ENCODE measurements around the gene SLX4IP. TPM values are rescaled to one million over a fixed set of nuclear protein-coding genes. Genes with fewer than 3 reads are reported as not detected.

Gene SLX4IP
- total RNA-seq, 1 experiment from 2014 or later = 7.4 TPM

DNA sequence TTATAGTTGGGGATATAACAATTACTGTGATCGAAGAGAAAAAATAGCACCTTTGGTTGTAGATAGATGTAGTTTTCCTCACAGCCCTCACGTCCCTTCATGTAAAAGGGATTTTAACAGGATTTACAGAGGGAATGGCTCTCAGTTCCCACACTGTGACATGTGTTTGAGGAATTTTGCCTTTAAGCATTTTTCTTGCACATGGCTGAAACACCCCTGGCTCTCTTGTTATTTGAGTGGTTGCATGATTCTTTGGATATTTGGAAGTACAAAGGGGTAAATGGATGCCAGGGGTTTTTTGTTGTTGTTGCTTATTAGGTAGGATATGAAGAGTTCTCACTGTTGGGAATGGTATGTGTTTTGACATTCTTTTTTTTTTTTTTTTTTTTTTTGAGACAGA, 190.5 kb downstream of the SLX4IP start (continued):
- TF ChIP-seq, protein P1, sequence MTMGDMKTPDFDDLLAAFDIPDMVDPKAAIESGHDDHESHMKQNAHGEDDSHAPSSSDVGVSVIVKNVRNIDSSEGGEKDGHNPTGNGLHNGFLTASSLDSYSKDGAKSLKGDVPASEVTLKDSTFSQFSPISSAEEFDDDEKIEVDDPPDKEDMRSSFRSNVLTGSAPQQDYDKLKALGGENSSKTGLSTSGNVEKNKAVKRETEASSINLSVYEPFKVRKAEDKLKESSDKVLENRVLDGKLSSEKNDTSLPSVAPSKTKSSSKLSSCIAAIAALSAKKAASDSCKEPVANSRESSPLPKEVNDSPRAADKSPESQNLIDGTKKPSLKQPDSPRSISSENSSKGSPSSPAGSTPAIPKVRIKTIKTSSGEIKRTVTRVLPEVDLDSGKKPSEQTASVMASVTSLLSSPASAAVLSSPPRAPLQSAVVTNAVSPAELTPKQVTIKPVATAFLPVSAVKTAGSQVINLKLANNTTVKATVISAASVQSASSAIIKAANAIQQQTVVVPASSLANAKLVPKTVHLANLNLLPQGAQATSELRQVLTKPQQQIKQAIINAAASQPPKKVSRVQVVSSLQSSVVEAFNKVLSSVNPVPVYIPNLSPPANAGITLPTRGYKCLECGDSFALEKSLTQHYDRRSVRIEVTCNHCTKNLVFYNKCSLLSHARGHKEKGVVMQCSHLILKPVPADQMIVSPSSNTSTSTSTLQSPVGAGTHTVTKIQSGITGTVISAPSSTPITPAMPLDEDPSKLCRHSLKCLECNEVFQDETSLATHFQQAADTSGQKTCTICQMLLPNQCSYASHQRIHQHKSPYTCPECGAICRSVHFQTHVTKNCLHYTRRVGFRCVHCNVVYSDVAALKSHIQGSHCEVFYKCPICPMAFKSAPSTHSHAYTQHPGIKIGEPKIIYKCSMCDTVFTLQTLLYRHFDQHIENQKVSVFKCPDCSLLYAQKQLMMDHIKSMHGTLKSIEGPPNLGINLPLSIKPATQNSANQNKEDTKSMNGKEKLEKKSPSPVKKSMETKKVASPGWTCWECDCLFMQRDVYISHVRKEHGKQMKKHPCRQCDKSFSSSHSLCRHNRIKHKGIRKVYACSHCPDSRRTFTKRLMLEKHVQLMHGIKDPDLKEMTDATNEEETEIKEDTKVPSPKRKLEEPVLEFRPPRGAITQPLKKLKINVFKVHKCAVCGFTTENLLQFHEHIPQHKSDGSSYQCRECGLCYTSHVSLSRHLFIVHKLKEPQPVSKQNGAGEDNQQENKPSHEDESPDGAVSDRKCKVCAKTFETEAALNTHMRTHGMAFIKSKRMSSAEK (CRISPR knock-in tag; IDR thresholded peaks at IDR 0.05; ENCODE audit: borderline replicate concordance) = no peak
- TF ChIP-seq, protein P2, sequence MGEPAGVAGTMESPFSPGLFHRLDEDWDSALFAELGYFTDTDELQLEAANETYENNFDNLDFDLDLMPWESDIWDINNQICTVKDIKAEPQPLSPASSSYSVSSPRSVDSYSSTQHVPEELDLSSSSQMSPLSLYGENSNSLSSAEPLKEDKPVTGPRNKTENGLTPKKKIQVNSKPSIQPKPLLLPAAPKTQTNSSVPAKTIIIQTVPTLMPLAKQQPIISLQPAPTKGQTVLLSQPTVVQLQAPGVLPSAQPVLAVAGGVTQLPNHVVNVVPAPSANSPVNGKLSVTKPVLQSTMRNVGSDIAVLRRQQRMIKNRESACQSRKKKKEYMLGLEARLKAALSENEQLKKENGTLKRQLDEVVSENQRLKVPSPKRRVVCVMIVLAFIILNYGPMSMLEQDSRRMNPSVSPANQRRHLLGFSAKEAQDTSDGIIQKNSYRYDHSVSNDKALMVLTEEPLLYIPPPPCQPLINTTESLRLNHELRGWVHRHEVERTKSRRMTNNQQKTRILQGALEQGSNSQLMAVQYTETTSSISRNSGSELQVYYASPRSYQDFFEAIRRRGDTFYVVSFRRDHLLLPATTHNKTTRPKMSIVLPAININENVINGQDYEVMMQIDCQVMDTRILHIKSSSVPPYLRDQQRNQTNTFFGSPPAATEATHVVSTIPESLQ (CRISPR knock-in tag; IDR thresholded peaks at IDR 0.05) = no peak
- TF ChIP-seq, protein P3, sequence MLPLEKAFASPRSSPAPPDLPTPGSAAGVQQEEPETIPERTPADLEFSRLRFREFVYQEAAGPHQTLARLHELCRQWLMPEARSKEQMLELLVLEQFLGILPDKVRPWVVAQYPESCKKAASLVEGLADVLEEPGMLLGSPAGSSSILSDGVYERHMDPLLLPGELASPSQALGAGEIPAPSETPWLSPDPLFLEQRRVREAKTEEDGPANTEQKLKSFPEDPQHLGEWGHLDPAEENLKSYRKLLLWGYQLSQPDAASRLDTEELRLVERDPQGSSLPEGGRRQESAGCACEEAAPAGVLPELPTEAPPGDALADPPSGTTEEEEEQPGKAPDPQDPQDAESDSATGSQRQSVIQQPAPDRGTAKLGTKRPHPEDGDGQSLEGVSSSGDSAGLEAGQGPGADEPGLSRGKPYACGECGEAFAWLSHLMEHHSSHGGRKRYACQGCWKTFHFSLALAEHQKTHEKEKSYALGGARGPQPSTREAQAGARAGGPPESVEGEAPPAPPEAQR (CRISPR knock-in tag; IDR thresholded peaks at IDR 0.05) = no peak
- TF ChIP-seq, protein P4, sequence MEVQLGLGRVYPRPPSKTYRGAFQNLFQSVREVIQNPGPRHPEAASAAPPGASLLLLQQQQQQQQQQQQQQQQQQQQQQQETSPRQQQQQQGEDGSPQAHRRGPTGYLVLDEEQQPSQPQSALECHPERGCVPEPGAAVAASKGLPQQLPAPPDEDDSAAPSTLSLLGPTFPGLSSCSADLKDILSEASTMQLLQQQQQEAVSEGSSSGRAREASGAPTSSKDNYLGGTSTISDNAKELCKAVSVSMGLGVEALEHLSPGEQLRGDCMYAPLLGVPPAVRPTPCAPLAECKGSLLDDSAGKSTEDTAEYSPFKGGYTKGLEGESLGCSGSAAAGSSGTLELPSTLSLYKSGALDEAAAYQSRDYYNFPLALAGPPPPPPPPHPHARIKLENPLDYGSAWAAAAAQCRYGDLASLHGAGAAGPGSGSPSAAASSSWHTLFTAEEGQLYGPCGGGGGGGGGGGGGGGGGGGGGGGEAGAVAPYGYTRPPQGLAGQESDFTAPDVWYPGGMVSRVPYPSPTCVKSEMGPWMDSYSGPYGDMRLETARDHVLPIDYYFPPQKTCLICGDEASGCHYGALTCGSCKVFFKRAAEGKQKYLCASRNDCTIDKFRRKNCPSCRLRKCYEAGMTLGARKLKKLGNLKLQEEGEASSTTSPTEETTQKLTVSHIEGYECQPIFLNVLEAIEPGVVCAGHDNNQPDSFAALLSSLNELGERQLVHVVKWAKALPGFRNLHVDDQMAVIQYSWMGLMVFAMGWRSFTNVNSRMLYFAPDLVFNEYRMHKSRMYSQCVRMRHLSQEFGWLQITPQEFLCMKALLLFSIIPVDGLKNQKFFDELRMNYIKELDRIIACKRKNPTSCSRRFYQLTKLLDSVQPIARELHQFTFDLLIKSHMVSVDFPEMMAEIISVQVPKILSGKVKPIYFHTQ (CRISPR knock-in tag; IDR thresholded peaks at IDR 0.05) = no peak
- no peak for TF ChIP-seq ESRRA (CRISPR knock-in tag; IDR thresholded peaks at IDR 0.05; ENCODE audit: borderline replicate concordance)
- no peak for TF ChIP-seq SP1 (CRISPR knock-in tag; conservative IDR thresholded peaks at IDR 0.05)
- TF ChIP-seq, protein P5, sequence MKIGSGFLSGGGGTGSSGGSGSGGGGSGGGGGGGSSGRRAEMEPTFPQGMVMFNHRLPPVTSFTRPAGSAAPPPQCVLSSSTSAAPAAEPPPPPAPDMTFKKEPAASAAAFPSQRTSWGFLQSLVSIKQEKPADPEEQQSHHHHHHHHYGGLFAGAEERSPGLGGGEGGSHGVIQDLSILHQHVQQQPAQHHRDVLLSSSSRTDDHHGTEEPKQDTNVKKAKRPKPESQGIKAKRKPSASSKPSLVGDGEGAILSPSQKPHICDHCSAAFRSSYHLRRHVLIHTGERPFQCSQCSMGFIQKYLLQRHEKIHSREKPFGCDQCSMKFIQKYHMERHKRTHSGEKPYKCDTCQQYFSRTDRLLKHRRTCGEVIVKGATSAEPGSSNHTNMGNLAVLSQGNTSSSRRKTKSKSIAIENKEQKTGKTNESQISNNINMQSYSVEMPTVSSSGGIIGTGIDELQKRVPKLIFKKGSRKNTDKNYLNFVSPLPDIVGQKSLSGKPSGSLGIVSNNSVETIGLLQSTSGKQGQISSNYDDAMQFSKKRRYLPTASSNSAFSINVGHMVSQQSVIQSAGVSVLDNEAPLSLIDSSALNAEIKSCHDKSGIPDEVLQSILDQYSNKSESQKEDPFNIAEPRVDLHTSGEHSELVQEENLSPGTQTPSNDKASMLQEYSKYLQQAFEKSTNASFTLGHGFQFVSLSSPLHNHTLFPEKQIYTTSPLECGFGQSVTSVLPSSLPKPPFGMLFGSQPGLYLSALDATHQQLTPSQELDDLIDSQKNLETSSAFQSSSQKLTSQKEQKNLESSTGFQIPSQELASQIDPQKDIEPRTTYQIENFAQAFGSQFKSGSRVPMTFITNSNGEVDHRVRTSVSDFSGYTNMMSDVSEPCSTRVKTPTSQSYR (CRISPR knock-in tag; IDR thresholded peaks at IDR 0.05) = no peak
- TF ChIP-seq ZNF219 (CRISPR knock-in tag; IDR thresholded peaks at IDR 0.05; ENCODE audit: borderline replicate concordance) = no peak
- TF ChIP-seq RORB (CRISPR knock-in tag; IDR thresholded peaks at IDR 0.05) = no peak
- TF ChIP-seq TEAD4 (CRISPR knock-in tag; IDR thresholded peaks at IDR 0.05) = no peak

DNA sequence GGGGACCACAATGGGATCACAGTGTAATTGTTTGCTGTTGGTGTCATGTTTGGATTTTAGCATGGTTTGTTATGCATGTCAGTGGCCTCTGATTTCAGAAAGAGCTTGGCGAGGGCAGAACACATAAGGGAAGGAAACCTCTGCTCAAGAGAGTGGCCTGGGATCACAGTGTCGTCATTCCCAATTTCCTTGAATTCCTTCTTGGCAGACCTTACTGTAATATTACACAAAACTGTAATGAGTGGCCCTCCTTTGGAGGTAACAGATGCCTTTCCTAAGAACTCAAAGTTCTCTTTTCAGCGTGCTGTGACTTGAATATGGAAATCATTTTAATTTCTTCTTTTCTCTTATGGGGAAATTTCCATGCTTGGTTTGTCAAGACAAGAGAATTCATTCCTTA, 191.8 kb downstream of the SLX4IP start:
- ATAC-seq = no peak
- H3K27me3 Mint-ChIP-seq (ENCODE audit: low read depth) = no peaks in the 10 kb centered on the region
- H3K4me3 Mint-ChIP-seq = no peak overlapping the region
- H3K4me1 Mint-ChIP-seq = peaks cover 54% of the 10 kb centered on the region
- POLR2A ChIA-PET = no interaction called here
- DNase-seq (ENCODE audit: low spot score) = no peak
- no peak overlapping the region for H3K27ac Mint-ChIP-seq
- H3K9me3 Mint-ChIP-seq = no peaks in the 10 kb centered on the region
- CTCF ChIA-PET = no interaction called here
- H3K36me3 Mint-ChIP-seq = 0 out of 2 replicates have a peak, but pooled peaks cover 5% of the 10 kb centered on the region
- TF ChIP-seq, protein P4 (CRISPR knock-in tag; IDR thresholded peaks at IDR 0.05) = no peak
- no peak for TF ChIP-seq ESRRA (CRISPR knock-in tag; IDR thresholded peaks at IDR 0.05; ENCODE audit: borderline replicate concordance)
- TF ChIP-seq ATF1 (CRISPR knock-in tag; IDR thresholded peaks at IDR 0.05) = no peak
- TF ChIP-seq, protein P6, sequence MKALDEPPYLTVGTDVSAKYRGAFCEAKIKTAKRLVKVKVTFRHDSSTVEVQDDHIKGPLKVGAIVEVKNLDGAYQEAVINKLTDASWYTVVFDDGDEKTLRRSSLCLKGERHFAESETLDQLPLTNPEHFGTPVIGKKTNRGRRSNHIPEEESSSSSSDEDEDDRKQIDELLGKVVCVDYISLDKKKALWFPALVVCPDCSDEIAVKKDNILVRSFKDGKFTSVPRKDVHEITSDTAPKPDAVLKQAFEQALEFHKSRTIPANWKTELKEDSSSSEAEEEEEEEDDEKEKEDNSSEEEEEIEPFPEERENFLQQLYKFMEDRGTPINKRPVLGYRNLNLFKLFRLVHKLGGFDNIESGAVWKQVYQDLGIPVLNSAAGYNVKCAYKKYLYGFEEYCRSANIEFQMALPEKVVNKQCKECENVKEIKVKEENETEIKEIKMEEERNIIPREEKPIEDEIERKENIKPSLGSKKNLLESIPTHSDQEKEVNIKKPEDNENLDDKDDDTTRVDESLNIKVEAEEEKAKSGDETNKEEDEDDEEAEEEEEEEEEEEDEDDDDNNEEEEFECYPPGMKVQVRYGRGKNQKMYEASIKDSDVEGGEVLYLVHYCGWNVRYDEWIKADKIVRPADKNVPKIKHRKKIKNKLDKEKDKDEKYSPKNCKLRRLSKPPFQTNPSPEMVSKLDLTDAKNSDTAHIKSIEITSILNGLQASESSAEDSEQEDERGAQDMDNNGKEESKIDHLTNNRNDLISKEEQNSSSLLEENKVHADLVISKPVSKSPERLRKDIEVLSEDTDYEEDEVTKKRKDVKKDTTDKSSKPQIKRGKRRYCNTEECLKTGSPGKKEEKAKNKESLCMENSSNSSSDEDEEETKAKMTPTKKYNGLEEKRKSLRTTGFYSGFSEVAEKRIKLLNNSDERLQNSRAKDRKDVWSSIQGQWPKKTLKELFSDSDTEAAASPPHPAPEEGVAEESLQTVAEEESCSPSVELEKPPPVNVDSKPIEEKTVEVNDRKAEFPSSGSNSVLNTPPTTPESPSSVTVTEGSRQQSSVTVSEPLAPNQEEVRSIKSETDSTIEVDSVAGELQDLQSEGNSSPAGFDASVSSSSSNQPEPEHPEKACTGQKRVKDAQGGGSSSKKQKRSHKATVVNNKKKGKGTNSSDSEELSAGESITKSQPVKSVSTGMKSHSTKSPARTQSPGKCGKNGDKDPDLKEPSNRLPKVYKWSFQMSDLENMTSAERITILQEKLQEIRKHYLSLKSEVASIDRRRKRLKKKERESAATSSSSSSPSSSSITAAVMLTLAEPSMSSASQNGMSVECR (CRISPR knock-in tag; IDR thresholded peaks at IDR 0.05; ENCODE audit: borderline replicate concordance) = no peak
- no peak for TF ChIP-seq ZNF121 (CRISPR knock-in tag; IDR thresholded peaks at IDR 0.05)

All from WTC11 (cell line).